ENCODE data around the gene P2RY6.

P2RY6 gene

DNA sequence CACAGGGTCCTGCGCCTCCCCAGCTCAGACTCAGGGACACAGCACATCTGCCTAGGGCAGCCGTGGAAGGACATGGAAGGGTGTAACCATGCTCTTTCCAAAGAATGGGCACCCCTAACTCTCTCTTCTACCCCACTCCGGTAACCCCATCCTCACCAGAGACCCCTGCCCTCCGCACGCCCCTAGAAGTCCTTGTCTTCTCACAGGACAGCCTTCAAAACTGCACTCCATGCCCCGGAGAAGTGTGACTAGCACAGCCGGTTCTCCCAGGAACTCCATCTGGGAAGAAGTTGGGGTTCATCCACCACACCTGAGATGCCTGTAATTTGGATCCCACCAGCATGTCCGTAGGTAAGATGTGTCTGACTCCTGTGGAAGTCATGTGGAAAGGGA lies 29.0 kb upstream of the P2RY6 start:
- H3K4me3 ChIP-seq (ENCODE audit: low read depth, low read length), result no peak overlapping the region
- TF ChIP-seq, protein P1, sequence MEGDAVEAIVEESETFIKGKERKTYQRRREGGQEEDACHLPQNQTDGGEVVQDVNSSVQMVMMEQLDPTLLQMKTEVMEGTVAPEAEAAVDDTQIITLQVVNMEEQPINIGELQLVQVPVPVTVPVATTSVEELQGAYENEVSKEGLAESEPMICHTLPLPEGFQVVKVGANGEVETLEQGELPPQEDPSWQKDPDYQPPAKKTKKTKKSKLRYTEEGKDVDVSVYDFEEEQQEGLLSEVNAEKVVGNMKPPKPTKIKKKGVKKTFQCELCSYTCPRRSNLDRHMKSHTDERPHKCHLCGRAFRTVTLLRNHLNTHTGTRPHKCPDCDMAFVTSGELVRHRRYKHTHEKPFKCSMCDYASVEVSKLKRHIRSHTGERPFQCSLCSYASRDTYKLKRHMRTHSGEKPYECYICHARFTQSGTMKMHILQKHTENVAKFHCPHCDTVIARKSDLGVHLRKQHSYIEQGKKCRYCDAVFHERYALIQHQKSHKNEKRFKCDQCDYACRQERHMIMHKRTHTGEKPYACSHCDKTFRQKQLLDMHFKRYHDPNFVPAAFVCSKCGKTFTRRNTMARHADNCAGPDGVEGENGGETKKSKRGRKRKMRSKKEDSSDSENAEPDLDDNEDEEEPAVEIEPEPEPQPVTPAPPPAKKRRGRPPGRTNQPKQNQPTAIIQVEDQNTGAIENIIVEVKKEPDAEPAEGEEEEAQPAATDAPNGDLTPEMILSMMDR (IDR thresholded peaks at IDR 0.05; ENCODE audit: low read depth, low read length, missing control alignments), result no peak
- no peak for DNase-seq (ENCODE audit: low read depth)
- in situ Hi-C loops (cut with HindIII; ENCODE audit: low sequenced_read_pairs), result no loop called here

DNA sequence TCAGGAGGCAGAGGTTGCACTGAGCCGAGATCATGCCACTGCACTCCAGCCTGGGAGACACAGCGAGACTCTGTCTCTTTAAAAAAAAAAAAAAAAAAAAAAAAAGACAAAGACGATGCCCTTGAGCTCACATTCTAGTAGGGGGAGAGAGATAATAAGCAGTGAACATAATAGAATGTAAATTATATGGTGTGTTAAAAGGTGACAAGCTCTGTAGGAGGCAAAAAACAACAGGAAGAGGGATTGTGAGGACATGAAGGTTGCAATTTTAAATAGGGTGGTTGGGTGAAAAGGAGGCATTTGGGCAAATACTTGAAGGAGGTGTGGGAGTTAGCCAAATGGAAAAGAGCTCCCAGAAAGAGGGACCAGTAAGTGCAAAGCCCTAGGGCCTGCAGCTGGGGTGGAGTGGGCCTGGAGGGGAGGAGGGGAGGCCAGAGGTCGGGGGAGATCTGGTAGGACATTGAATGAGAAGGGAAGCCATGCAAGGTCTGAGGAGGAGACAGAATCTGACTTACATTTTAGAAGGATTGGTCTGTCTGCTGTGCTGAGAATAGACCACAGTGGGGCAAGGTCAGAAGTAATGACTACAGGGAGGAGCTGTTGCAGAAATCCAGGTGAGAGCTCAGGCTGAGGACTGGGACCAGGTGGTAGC lies 27.4 kb upstream of the P2RY6 start:
- in situ Hi-C loops (cut with HindIII; ENCODE audit: low sequenced_read_pairs), result no loop called here
- no peak overlapping the region for H3K4me3 ChIP-seq (ENCODE audit: low read depth, low read length)
- no peak for DNase-seq (ENCODE audit: low read depth)
- TF ChIP-seq, protein P1 (IDR thresholded peaks at IDR 0.05; ENCODE audit: low read depth, low read length, missing control alignments), result no peak

DNA sequence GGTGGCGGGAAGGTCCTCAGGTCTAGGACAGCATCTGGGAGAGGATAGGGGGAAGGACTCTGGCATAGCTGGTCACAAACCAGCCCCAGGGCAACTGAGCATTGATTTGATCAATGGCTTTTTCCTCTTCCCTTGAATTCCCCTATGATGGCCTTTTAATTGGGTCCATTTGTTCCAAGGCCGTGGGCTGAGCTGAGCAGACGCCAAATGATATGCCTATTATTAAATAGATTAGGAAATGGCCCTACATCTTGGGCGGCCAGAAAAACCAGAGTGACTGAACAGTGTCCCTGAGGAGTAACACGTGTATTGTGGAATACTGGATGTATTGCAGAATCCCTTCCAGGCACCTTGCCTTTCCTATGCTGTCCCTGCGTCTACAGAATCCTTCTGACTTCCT lies 26.7 kb upstream of the P2RY6 start:
- H3K4me3 ChIP-seq (ENCODE audit: low read depth, low read length), result no peak overlapping the region

DNA sequence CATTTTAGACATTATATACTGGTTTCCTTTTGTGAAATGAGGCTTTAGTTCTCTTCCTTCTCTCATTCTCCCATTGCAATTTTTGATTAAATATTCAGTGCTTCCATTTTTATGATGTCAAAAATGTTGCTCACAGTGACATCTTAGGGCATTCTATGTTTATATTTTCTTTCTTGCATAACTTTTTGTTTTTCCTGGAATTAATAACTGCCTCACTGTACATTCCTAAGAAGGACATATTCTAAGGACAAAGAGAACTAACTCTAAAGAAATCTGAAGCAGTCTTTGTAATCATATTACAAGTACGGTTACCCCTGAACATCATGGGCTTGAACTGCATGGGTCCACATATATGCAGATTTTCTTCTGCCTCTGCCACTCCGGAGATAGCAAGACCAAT lies 25.8 kb upstream of the P2RY6 start:
- H3K4me3 ChIP-seq (ENCODE audit: low read depth, low read length), result no peak overlapping the region
- no peak for DNase-seq (ENCODE audit: low read depth)
- TF ChIP-seq, protein P1 (IDR thresholded peaks at IDR 0.05; ENCODE audit: low read depth, low read length, missing control alignments), result no peak
- in situ Hi-C loops (cut with HindIII; ENCODE audit: low sequenced_read_pairs), result no loop called here

More for the DNA sequence above, 26.7 kb upstream of the P2RY6 start:
- in situ Hi-C loops (cut with HindIII; ENCODE audit: low sequenced_read_pairs), result no loop called here
- no peak for DNase-seq (ENCODE audit: low read depth)
- TF ChIP-seq, protein P1 (IDR thresholded peaks at IDR 0.05; ENCODE audit: low read depth, low read length, missing control alignments), result no peak

DNA sequence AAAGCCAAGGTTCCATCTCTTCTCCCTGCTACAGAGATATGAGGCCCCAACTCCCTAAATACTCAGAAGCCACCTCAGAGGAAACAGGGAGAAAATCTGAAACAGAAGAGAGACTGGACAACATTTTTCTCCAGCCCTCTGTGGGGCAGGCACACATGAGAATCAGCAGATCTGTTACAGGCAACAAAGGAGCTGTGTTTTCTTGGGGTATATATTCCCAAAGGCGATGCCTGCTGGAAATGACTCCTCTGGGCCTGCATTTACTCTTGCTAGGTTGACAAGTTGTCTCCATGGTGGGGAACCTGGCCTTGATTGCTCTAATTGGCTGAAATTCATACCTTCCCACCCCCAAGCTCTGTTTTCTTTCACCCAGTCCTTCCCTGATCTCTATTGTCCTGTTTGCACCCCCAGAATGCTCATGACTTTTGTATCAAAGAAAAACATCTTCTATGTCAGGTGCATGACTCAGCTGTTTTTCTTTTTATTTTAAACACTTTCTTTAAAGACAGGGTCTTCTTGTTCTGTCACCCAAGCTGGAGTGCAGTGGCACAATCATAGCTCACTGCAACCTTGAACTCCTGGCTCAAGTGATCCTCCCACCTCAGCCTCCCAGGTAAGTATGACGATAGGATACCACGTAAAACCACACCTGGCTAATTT lies 23.5 kb upstream of the P2RY6 start:
- no peak for DNase-seq (ENCODE audit: low read depth)
- TF ChIP-seq, protein P1 (IDR thresholded peaks at IDR 0.05; ENCODE audit: low read depth, low read length, missing control alignments), result no peak
- in situ Hi-C loops (cut with HindIII; ENCODE audit: low sequenced_read_pairs), result no loop called here
- no peak overlapping the region for H3K4me3 ChIP-seq (ENCODE audit: low read depth, low read length)

DNA sequence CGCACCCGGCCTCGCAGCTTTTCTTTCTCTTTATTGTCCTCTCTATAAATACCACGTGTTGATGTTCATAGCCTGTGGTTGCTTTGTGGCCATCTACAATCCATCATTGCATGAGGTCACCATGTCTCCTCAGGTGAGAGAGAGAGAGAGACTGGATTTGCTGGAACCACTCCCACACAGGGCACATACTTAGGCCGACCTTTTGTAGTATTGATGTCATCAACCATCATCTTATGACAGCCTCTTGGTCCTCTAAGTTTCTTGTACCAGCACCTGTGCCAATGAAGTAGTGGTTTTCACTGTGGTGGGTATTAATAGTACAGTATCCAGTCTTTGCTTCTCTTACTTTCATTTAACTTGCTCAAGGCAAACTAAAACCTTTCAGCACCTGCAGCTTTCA lies 22.8 kb upstream of the P2RY6 start:
- TF ChIP-seq, protein P1 (IDR thresholded peaks at IDR 0.05; ENCODE audit: low read depth, low read length, missing control alignments), result no peak
- DNase-seq (ENCODE audit: low read depth), result peak; percentile 51
- H3K4me3 ChIP-seq (ENCODE audit: low read depth, low read length), result no peak overlapping the region
- in situ Hi-C loops (cut with HindIII; ENCODE audit: low sequenced_read_pairs), result no loop called here
